ENCODE data around the gene PCED1B.
"Not testable (repeated sequence)": the region's sequence is repeated elsewhere in the genome, so short reads cannot be mapped to it uniquely, and the experiment has no call there.

Gene PCED1B

DNA sequence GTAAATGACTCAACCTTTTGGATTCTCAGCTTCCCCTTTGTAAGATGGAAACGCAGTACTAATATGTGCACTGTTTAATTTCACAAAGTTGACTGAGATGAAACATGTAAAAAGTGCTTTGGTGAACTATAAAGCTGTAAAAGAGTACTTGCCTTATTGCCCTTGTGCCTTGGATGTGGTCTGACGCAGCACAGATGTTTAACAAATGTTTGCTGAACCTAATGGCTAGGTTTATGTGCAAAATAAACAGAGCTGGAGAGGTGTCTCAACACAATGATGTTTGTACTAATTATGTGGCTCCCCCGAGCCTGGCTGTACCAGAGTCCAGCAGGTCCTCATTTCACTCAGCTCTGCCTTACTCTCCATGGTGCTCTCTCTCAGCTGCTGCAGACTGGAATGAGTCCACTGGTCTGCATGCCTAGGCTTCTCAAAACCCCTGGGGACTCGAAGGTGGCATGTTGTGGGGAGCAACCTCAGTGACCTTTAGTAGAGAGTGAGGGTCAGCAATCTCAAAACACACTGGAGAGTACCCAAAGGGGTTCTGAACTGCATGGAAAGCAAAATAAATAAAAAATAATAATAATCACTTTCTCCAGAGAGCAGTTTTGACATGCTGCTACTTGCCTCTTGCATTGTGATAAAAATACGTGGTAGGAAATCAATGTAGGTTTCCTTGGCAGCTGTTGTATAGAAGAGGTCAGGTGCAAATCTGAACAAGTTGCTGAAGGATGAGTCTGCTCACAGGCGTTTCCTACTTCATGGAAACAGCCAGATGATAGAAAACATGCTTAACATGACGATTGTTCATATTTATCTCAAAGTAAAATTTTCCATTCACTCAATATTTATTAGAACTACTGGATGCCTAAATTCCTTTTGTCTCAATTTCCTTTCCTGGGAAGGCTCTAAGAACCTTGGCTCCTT is 8.9 kb downstream of the PCED1B start:
- DNase-seq (ENCODE audit: low read depth, low spot score) = no peak

DNA sequence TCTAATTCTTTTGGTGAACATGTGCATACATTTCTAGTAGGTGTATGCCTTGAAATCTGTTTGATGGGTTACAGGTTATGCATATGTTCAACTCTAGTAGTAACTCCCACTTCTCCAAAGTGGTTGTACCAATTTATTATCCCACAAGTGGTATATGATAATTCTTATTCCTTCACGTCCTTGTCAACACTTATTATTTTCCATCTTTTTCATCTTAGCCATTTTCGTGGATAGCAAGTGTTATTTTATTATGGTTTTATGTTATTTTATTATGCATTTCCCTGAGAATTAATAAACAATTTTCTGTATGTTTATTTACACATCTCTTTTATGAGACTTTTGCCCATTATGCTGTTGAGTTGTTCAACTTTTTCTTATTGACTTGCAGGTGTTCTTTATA is 11.6 kb downstream of the PCED1B start:
- DNase-seq (ENCODE audit: low read depth, low spot score) = no peak

DNA sequence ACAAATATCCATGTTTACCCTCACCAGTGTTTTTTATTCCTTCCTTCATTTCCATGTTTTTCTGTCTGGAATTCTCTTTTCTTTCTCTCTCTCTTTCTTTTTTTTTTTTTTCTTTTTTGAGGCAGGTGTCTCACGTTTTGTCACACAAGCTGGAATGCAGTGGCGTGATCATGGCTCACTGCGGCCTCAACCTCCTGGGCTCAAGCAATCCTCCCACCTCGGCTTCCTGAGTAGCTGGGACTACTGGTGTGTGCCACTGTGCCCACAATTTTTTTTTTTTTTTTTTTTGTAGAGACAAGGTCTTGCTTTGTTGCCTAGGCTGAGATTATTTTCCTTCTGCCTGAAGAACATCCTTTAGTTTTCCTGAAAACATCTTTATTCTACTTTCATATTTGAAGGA is 15.4 kb downstream of the PCED1B start:
- no peak for DNase-seq (ENCODE audit: low read depth, low spot score)

DNA sequence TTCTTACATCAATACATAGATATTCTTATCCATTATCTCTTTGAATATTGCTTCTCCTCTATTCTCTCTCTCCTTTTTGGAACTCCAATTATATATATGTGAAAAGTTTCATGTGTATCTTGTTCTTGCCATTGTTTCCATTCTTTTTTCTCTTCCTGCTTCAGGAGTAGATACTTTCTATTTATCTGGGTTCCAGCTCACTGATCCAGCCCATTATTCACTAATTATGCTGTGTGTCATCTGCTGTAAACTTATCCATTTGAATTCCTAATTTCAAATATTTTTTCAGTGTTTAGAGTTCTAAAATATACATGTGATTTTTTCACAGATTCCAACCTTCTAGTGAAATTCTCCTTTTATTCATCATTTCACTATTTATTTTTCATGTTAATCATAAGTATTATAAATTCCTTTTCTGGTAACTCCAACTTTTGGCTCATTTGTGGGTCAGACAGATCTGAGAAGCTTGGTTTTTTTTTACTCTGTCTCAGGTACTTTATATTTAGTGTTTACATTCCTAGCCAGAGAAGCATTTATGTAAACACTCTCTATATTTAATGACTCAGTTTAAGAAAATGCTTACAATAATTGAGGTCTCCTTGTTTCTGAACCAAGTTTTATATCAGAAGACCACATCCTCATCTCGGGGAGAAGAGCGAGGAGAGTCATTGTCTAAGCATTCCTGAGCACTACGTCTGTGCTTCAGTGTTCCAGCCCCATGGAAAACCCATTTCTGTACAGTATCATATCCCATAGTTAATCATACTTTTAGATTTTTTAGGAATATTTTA is 16.2 kb downstream of the PCED1B start:
- DNase-seq (ENCODE audit: low read depth, low spot score) = no peak

DNA sequence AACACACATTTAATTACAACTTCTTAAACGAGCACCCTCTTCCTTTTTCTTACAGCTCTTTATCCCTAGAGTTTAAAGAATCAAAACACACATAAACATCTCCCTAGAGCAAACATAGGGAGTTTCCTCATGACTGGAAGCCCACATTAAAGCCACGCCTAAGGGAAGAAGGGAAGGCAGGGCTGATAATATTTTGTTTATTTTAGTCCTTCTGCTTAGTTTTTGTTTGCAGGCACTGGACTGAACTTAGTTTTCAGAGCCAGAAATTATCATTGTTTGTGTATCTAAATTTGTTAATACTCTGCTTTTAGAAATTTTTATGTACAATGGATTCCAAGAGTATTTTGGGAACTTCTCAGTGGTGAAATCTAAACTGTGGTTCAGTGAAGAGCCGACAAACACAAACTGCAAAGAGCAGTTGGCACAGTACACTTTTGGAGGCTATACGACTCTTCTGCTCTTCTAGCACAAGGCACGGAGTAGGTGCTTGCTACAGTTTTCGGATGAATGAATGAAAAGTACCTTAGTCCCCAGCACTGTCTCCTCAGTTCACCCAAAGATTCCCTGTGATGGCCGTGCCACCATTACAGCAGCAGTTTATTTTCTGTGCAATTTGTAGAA is 18.0 kb downstream of the PCED1B start:
- DNase-seq (ENCODE audit: low read depth, low spot score) = no peak

DNA sequence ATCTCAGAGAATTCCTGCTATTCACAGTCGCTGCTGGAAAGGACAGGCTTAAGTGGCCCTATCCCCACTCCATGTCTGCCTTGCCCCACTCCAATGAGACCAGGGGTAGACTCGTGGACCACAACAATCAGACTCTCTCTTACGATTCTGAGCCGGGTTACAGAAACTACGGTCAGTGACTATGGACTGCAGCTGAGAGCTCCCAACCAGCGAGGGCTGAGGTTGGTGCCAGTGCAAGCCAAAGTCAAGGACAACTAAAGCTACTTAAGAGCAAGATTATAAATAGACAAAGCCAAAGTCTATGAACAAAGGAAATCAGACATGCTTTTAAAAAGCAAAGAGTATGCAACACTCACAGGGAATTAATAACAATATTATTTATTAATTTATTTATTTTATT is 18.7 kb downstream of the PCED1B start:
- DNase-seq (ENCODE audit: low read depth, low spot score) = no peak

DNA sequence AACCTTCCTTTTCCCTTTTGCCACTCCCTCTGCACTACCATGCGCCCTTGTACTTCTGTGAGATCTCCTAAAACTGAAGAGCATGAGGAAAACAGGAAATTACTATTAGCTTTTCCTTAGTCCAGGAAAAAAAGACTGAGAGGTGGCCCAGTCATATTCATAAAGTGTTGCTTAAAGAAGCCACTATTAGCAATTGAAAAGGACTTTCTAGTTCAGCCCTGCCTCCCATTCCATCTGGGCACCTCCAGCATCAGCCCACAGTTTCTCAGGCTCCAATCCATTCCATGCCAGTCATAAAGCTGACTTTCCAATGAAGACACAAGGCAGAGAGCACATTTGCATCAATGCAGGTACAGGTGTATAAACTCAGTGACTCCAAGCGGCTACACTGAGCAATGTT is 20.2 kb downstream of the PCED1B start:
- DNase-seq (ENCODE audit: low read depth, low spot score) = no peak

DNA sequence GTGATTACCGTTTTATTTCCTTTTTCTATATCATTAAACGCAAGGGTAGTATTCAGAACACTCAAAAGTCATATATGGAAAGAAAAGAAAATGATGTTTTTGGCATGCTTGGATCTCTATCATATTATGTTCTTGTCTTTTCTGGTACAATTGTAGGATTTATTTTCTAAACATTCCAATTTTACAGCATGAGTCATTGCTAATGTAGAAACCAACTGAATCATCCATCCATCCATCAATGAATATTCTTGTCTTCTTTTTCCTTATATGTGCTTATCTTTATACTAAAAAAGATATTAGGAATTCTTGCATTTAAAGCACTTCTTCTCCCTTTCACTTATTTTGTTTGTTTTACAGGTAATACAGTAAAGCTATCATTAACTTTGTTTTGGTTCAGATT is 20.7 kb downstream of the PCED1B start:
- no peak for DNase-seq (ENCODE audit: low read depth, low spot score)

DNA sequence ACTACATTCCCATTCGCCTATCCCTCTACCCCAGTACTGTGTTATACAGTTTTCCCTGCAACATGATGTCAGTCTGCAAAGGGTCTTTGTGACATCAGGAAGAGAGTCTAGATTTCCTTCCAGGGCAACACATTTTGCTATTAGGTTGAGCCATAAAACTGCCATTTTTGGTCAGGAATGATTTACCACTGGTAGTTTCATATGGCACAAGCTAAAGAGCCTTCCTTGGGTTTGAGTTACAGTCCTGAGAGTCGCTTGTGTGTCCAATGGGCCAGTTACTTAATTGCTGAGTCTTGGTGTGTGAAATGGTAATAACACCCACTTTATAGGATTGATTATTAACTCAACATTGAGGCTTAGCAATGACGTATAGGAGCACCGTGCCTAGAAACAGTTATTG is 23.0 kb downstream of the PCED1B start:
- DNase-seq (ENCODE audit: low read depth, low spot score) = no peak

DNA sequence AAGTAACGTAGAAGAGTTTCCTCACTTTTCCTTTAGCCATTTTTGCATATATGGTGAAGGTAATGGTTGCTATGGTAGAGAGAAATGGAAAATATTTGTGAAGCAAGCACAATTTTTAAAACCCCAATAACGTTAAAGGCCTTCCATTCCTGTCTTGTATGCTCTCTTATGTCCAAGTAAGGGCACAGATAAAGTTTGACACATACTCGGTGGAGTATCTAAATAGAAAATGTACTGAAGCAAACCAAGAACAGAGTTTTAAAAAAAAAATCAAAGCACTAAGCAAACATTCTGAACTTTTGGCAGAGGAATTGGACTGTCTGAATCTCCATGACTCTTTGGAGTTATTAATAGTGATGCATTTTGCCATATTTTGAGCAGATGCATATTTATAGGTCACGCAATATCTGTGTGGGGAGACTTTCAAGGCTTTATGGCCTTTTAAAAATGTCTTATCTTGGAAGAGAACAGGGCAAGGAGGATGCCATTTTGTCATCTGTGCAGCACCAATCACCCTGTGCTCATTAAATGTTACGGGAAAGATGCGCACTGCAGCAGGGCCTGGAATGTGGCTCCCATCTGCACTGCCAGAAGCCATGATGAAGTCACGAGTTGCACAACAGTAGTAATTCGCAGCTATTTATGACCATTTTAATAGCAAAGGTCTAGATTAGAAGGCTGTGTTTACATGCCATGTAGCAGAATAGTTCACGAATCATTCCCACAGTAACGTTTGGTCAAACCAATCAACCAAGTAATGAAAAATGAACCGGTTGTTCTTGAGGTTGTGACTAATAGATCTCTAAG is 23.6 kb downstream of the PCED1B start:
- DNase-seq (ENCODE audit: low read depth, low spot score) = no peak

DNA sequence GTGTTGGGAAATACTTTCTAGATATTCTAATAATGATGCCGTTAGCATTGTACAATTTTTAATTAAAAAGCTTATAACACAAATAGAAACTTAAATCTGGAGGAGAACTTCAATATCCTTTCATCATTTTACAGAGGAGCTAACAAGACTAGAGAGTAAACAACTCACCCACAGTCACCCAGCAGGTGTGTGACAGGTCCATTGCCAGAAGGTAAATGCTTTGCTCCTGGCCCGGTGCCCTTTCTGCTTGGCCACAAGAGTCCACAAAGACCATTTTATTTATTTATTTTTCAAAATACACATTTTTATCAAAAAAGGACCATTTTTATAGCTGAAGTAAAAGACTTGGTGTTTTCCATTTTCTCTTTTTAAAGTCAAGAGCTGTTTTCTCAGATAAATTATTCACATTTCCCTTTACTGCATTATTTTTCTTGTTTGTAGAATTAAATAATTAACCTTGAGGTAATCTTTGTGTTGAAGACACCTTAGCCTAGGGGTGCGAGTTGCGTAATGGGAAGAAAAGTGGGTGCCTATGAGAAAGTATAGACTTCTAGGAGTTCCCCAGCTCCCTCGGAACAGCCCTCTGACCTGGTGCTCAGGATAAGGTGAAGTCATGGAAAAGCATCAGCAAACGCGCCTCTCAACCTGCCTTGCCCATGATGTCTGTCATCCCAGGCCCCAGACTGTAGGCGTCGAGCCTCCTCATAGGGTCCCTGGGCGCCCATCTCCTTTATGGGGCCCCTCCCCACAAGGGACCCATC is 26.7 kb downstream of the PCED1B start:
- no peak for DNase-seq (ENCODE audit: low read depth, low spot score)

DNA sequence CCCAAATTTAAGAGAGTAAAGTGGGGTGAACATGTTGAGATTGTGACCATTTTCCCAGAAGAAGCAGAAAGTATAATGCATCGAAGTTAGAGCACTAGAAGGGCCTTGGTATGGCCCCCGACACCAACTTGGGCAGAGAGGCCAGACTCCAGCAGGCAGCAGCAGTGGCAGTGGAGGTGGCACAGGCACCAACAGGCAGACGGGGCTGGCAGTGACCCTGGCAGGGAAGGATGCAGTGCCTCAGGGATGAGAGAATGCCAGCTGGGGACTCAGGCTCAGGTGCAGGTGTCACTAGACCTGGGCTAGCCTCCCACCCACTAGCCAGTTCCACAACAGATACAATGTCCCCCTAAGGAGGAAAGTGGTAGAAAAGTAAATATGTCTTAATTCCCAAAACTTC is 28.0 kb downstream of the PCED1B start:
- DNase-seq (ENCODE audit: low read depth, low spot score) = no peak

DNA sequence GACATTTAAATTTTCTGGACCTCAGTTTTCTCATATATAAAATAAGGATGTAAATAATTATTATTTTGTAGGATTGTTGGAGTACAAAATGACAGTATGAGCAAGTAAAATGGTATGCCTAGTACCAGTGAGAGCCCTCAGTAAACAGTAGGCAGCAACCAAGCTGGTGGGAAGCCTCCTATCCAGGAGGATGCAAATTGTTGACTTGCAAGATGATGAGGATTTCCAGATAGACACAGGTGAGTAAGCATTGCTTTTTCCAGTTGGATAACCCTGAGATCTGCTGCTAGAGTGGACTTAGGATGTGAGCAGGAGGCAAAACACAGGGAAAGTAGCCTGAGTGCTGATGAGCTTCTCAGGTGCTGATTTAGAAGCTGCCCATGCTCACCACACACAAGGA is 28.5 kb downstream of the PCED1B start:
- DNase-seq (ENCODE audit: low read depth, low spot score) = no peak

DNA sequence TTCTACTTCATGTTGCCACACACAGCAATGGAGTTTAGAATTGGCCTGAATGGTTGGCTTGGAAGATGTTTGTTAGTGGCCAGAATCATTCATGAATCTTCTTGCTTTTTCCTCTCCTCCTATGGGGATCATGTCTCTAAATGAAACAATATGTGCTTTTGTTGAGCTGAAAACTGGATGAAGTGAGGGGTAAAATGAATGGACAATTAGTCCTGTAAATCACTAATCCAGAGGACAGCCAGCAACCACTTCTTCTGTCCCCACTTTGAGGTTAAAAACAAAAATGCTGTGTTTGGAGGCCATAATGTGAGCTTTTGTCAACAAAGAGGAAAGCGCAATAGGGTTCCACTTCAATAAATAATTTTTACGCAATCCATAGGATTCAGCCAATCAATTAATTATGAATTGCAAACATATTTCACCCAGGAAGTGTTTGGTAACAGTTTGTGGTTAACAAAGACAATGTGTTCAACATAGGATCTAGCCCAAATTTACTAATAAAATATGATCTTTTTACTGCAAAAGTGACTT is 30.7 kb downstream of the PCED1B start:
- no peak for DNase-seq (ENCODE audit: low read depth, low spot score)

DNA sequence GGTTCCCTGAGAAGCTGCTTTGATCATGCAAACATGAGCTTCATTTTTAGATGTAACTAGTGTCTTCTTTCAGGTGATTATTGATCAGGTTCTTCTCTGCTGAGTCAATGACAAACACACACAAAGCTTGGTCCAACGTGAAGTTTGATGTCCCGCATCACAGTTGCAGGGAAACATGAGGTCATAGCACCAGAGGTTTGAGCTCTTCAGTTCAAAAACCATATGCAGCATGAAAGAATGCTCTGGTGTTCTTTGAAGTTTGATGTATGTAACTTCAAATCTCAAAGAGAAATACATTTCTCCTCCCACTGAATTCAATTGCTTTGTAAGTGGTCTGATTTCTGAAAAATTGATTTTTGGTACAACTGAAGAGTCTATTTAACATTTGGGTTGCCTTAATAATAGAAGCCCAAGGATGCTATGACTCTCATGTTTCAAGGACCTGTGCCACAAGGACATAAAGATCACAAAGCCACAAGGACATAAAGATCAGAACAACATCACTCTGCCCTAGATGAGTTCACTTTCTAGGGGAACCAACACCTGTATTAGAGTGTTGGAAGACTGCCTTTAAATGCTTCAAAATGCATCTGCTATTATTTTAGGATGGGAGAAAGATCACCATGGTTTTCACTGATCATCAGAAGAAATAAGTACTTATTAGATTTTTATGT is 31.4 kb downstream of the PCED1B start:
- DNase-seq (ENCODE audit: low read depth, low spot score) = no peak

DNA sequence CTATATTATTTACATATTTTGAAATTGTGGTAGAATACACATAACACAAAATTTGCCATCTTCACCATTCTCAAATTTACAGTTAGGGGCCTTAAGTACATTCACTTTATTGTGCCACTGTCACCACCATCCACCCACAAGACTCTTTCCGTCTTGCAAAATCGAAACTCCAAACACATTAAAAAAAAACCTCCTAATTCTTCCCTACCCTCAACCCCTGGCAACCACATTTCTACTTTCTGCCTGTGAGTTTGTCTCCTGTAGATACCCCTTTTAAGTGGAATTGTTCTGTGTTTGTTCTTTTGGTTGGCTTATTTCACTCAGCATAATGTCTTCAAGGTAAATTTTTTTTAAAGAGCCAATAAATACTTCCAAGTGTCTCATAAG is 32.0 kb downstream of the PCED1B start:
- no peak for DNase-seq (ENCODE audit: low read depth, low spot score)

DNA sequence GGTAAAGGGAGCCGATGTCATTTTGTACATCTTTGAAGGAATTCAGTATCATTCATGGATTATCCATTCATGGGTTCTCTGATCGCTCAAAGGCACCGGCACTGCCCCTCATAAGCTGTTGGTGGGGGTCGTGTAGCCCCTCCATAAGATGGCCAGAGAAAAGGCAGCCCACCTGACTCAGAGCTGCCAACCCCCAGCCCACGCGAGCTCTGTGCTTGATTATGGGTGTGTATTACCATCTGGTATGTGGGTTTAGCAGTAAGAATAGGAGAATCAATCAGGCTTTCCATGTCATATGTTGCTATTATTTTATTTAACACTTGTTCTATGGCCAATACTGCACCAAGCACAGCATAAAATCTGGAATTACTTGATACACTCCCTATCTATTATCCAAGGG is 32.4 kb downstream of the PCED1B start:
- DNase-seq (ENCODE audit: low read depth, low spot score) = no peak

DNA sequence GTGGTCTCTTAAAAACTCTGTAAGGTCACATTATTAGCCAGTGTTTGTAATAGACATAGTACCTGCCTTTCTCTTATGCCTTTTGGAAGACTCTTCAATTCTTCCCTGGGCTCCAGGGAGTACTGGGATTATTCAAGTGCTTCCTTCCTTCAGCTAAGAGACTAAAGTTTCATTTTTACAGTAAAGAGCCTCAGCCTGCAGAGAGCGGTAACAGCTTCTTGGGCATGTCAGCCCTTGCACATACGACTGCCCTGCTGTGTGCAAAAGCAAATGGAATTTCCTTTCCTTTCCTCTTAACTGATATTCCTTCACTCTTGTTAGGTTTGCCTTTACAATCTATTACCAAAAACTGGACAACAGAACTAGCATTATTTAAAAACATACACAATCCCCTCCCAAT is 33.3 kb downstream of the PCED1B start:
- DNase-seq (ENCODE audit: low read depth, low spot score) = no peak

DNA sequence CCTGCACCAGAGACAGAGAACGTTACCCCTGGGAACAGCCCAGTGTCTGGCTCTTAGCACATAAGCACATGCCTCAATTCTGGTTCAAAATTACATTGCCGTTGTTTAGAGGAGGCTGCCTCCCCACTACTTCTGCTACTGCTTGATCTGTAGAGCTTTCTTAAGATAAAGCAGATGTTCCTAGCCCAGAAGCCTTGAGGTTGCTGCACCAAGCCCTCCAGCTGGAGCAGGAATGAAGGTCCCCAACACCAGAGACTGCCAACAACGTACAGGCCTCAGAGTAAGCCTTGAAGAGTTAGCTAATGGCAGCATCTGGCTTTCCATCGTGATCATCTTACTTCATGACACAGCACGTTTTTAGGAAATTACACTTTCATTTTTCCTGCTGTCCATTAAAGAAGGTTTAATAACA is 35.1 kb downstream of the PCED1B start:
- no peak for DNase-seq (ENCODE audit: low read depth, low spot score)

DNA sequence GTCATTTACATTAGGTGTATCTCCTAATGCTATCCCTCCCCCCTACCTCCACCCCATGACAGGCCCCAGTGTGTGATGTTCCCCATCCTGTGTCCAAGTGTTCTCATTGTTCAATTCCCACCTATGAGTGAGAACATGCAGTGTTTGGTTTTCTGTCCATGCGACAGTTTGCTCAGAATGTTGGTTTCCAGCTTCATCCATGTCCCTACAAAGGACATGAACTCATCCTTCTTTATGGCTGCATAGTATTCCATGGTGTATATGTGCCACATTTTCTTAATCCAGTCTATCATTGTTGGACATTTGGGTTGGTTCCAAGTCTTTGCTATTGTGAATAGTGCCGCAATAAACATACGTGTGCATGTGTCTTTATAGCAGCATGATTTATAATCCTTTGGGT is 37.9 kb downstream of the PCED1B start:
- DNase-seq (ENCODE audit: low read depth, low spot score) = not testable (repeated sequence)

All from ELF-1 (cell line).